GM23338 (cell line): ENCODE results near the gene EXOC3. TPM values are rescaled to one million over a fixed set of nuclear protein-coding genes. Genes with fewer than 3 reads are reported as not detected.

Source experiments
- ATAC-seq: fragments of 200-7000 bp; cut with Tn5 transposase; 3 replicates; pipeline ENCODE4 v1.9.1; 2020
- DNase-seq: peaks from one replicate; pipeline ENCODE4 v3.0.0-alpha.2; 2015; ENCODE audit warnings: low spot score
- H2AFZ ChIP-seq: fragments of 200-600 bp; sonication (generic); 2 replicates; pipeline ENCODE4 v1.8.0; 2016; ENCODE audit warnings: antibody characterized with exemption, mild to moderate bottlenecking, moderate library complexity
- H3F3A ChIP-seq: fragments of 200-600 bp; sonication (generic); replicated peaks from 2 replicates; pipeline ENCODE4 v1.8.0; 2017; ENCODE audit warnings: antibody characterized with exemption, mixed run types, low read depth
- H3K27ac ChIP-seq: fragments of 200-600 bp; sonication (generic); 2 replicates; pipeline ENCODE4 v1.6.1; 2016; ENCODE audit warnings: low read depth
- H3K27me3 ChIP-seq: fragments of 200-600 bp; sonication (generic); 2 replicates; pipeline ENCODE4 v1.8.0; 2016; ENCODE audit warnings: mild to moderate bottlenecking, mixed run types, moderate library complexity; ENCODE audit not compliant: insufficient read depth
- H3K36me3 ChIP-seq: fragments of 200-600 bp; sonication (generic); 2 replicates; pipeline ENCODE4 v1.8.0; 2016; ENCODE audit warnings: mild to moderate bottlenecking; ENCODE audit not compliant: insufficient read depth
- H3K4me1 ChIP-seq: fragments of 200-600 bp; sonication (generic); 2 replicates; pipeline ENCODE4 v1.8.0; 2016; ENCODE audit warnings: mild to moderate bottlenecking, moderate library complexity; ENCODE audit not compliant: insufficient read depth
- H3K4me2 ChIP-seq: fragments of 200-600 bp; sonication (generic); 2 replicates; pipeline ENCODE4 v1.7.1; 2017; ENCODE audit warnings: mixed run types
- H3K4me3 ChIP-seq: fragments of 200-600 bp; sonication (generic); 2 replicates; pipeline ENCODE4 v1.6.1; 2016; ENCODE audit warnings: mixed run types
- H3K79me2 ChIP-seq: fragments of 200-600 bp; sonication (generic); replicated peaks from 2 replicates; pipeline ENCODE4 v1.8.0; 2017; ENCODE audit warnings: mild to moderate bottlenecking; ENCODE audit not compliant: insufficient read depth
- H3K9me2 ChIP-seq: fragments of 200-600 bp; sonication (generic); 2 replicates; pipeline ENCODE4 v1.8.0; 2017; ENCODE audit not compliant: insufficient read depth
- H4K20me1 ChIP-seq: fragments of 200-600 bp; sonication (generic); replicated peaks from 2 replicates; pipeline ENCODE4 v1.8.0; 2017; ENCODE audit warnings: mild to moderate bottlenecking; ENCODE audit not compliant: insufficient read depth
- H3K27ac Mint-ChIP-seq: 2 replicates; pipeline ENCODE4 v1.8.0; 2020; ENCODE audit warnings: inconsistent platforms, mild to moderate bottlenecking, moderate library complexity, mixed read lengths
- H3K27me3 Mint-ChIP-seq: 3 replicates; pipeline ENCODE4 v1.8.0; 2022; ENCODE audit warnings: low read depth, mild to moderate bottlenecking, moderate library complexity, mixed read lengths, inconsistent platforms; ENCODE audit not compliant: insufficient read depth, poor library complexity
- H3K36me3 Mint-ChIP-seq: 3 replicates; pipeline ENCODE4 v1.8.0; 2021; ENCODE audit warnings: low read depth, mild to moderate bottlenecking, inconsistent platforms, moderate library complexity, mixed read lengths
- H3K4me1 Mint-ChIP-seq: 3 replicates; pipeline ENCODE4 v1.8.0; 2020; ENCODE audit warnings: mild to moderate bottlenecking, inconsistent platforms, mixed read lengths
- H3K4me3 Mint-ChIP-seq: 3 replicates; pipeline ENCODE4 v1.8.0; 2021; ENCODE audit warnings: moderate library complexity, mild to moderate bottlenecking, inconsistent platforms, mixed read lengths
- H3K9me3 Mint-ChIP-seq: 3 replicates; pipeline ENCODE4 v1.8.0; 2020; ENCODE audit warnings: moderate library complexity, mild to moderate bottlenecking, inconsistent platforms, mixed read lengths
- CREB1 ChIP-seq: fragments of 250-450 bp; sonication (Bioruptor Pico); IDR thresholded peaks from 2 replicates; pipeline ENCODE4 v1.5.0; 2020; ENCODE audit warnings: low read depth, mild to moderate bottlenecking, moderate library complexity
- CTCF ChIP-seq, 2 experiments: fragments of 200-600 bp in 1 of 2; sonication (generic) in 1 of 2; conservative IDR thresholded peaks; 2 replicates each; pipeline versions ENCODE4 v1.5.1 to v1.6.1; 2016 to 2017; ENCODE audit warnings: antibody characterized with exemption in 2 of 2, low read depth in 2 of 2, mild to moderate bottlenecking in 2 of 2, moderate library complexity in 1 of 2
- ETS1 ChIP-seq: IDR thresholded peaks from 2 replicates; pipeline ENCODE4 v1.6.1; 2016; ENCODE audit warnings: antibody characterized with exemption
- EZH2 ChIP-seq: fragments of 200-600 bp; sonication (generic); IDR thresholded peaks from one replicate; pipeline ENCODE4 v1.8.0; 2017; ENCODE audit warnings: antibody characterized with exemption, mild to moderate bottlenecking, low read depth; ENCODE audit not compliant: unreplicated experiment
- JUNB ChIP-seq: IDR thresholded peaks from one replicate; pipeline ENCODE4 v1.6.1; 2016; ENCODE audit warnings: antibody characterized with exemption; ENCODE audit not compliant: unreplicated experiment
- NANOG ChIP-seq: IDR thresholded peaks from 2 replicates; pipeline ENCODE4 v1.6.1; 2016; ENCODE audit warnings: antibody characterized with exemption, borderline replicate concordance
- POLR2AphosphoS5 ChIP-seq: IDR thresholded peaks from 2 replicates; pipeline ENCODE4 v1.6.1; 2016; ENCODE audit warnings: antibody characterized with exemption, low read depth
- REST ChIP-seq: IDR thresholded peaks from one replicate; pipeline ENCODE4 v1.6.1; 2018; ENCODE audit warnings: antibody characterized with exemption; ENCODE audit not compliant: unreplicated experiment
- ZNF114 ChIP-seq: fragments of 250-450 bp; sonication (Bioruptor Pico); IDR thresholded peaks from 2 replicates; pipeline ENCODE4 v1.5.0; 2020; ENCODE audit warnings: mild to moderate bottlenecking, moderate library complexity
- polyA plus RNA-seq: library from polyadenylated mRNA; unstranded; fragments of >200 nt; fragmentation: Nextera tagmentation; extraction: Ambion mirVana; gene quantifications from 2 replicates; pipeline ENCODE4 v1.2.1, GENCODE V29; 2016
- total RNA-seq: library from RNA; depleted of rRNA; stranded (reverse); fragments of >200 nt; shearing (Covaris generic); gene quantifications from 2 replicates; pipeline ENCODE4 v1.2.3, GENCODE V29; 2014

Gene EXOC3
- total and polyA plus RNA-seq, 2 experiments from 2014 or later, result 13.4 to 31.6 TPM

- TF ChIP-seq EZH2 (no peak), NANOG (no peak), JUNB (no peak), ETS1 (no peak), REST (no peak), CTCF (conservative IDR thresholded peaks at IDR 0.05; ENCODE audit: low read depth in 2 of 2) (no peak), ZNF114 (CRISPR knock-in tag) (no peak), CREB1 (no peak)
These were observed 24.5 kb upstream of the EXOC3 start (continued) for GRCh38 chr5:418162-419121.

GRCh38 chr5:419970-420369 is 23.0 kb upstream of the EXOC3 start:
- Histone ChIP-seq H3K4me2 (no peak overlapping the region), H3K9me2 (no peaks in the 10 kb centered on the region), H2AFZ (no peak overlapping the region), H3K27ac (no peak overlapping the region), H3K4me3 (no peak overlapping the region), H3K79me2 (no peaks in the 10 kb centered on the region), H3F3A (no peaks in the 10 kb centered on the region), H3K36me3 (no peaks in the 10 kb centered on the region), H4K20me1 (no peaks in the 10 kb centered on the region), H3K4me1 (peaks cover 3% of the 10 kb centered on the region; the same call in 1 of the 2 replicates), H3K27me3 (no peaks in the 10 kb centered on the region)
- Mint-ChIP-seq H3K36me3 (no peaks in the 10 kb centered on the region), H3K27ac (no peak overlapping the region), H3K9me3 (no peaks in the 10 kb centered on the region), H3K27me3 (peaks cover 11% of the 10 kb centered on the region), H3K4me1 (peaks cover 10% of the 10 kb centered on the region), H3K4me3 (no peak overlapping the region; the same call in 2 of the 3 replicates)
- TF ChIP-seq EZH2 (no peak), ETS1 (no peak), CREB1 (no peak), NANOG (no peak), POLR2AphosphoS5 (no peak), REST (no peak), CTCF (conservative IDR thresholded peaks at IDR 0.05; ENCODE audit: low read depth in 2 of 2) (no peak)
- no peak for ATAC-seq
- no peak for DNase-seq
